GM12878 (cell line): ENCODE data around the gene VEGFB. TPM values are rescaled to one million over a fixed set of nuclear protein-coding genes. Genes with fewer than 3 reads are reported as not detected.

Source experiments
- ATAC-seq: fragments of 200-7000 bp; cut with Tn5 transposase; 3 replicates; pipeline ENCODE4 v1.9.1; 2020; ENCODE audit warnings: mild to moderate bottlenecking, moderate library complexity
- BruUV-seq: library from RNA; stranded (reverse); fragments of 400-500 nt; replicated peaks from 2 replicates; lab custom pipeline; 2021; lab: Mats Ljungman, UMichigan
- CTCF ChIA-PET: fragments of 300-600 bp; sonication (Branson Sonifier 250); formaldehyde crosslinking; extraction: SDS; loops from one replicate; lab custom pipeline; 2021; ENCODE audit warnings: inconsistent platforms; lab: Yijun Ruan, JAX
- POLR2A ChIA-PET: fragments of 350-600 bp; formaldehyde crosslinking; extraction: SDS; loops from one replicate; lab custom pipeline; 2021; ENCODE audit warnings: inconsistent platforms; lab: Charles Lee
- RAD21 ChIA-PET: fragments of 300-600 bp; sonication (Branson Sonifier 250); formaldehyde crosslinking; loops from one replicate; lab custom pipeline; 2023; ENCODE audit warnings: antibody characterized with exemption; ENCODE audit not compliant: unreplicated experiment; lab: Charles Lee
- SMC1A ChIA-PET: fragments of 300-600 bp; sonication (Branson Sonifier 250); formaldehyde crosslinking; loops from one replicate; lab custom pipeline; 2023; ENCODE audit not compliant: unreplicated experiment, uncharacterized antibody; lab: Charles Lee
- DNase-seq: peaks from one replicate; pipeline ENCODE4 v3.0.0-alpha.2; 2011; ENCODE audit warnings: low read depth, low spot score
- FAIRE-seq: peaks from 3 replicates; lab custom pipeline; 2011; peaks lifted over from hg19 to GRCh38; lab: Jason Lieb, UNC
- H2AFZ ChIP-seq: 2 replicates; pipeline ENCODE4 v1.6.0; 2011; ENCODE audit warnings: low read depth, low read length, control low read depth; ENCODE audit not compliant: control insufficient read depth
- H3K27ac ChIP-seq: 2 replicates; pipeline ENCODE4 v1.5.1; 2011; ENCODE audit warnings: control low read depth; ENCODE audit not compliant: control insufficient read depth, insufficient read depth
- H3K27me3 ChIP-seq, 2 experiments: replicated peaks in 1 of 2; 2 replicates each; pipeline versions ENCODE4 v1.6.0 to v1.6.1; 2011; ENCODE audit warnings: low read length in 1 of 2; ENCODE audit not compliant: control insufficient read depth in 2 of 2, insufficient read depth in 2 of 2
- H3K36me3 ChIP-seq, 2 experiments: 2 replicates each; pipeline ENCODE4 v1.5.1; 2011; ENCODE audit warnings: low read length in 1 of 2; ENCODE audit not compliant: control insufficient read depth in 2 of 2, insufficient read depth in 2 of 2
- H3K4me1 ChIP-seq: 2 replicates; pipeline ENCODE4 v1.6.1; 2011; ENCODE audit warnings: mild to moderate bottlenecking, low read length, moderate library complexity, mixed read lengths; ENCODE audit not compliant: control insufficient read depth, insufficient read depth
- H3K4me2 ChIP-seq: 2 replicates; pipeline ENCODE4 v1.6.0; 2011; ENCODE audit warnings: control low read depth; ENCODE audit not compliant: control insufficient read depth, insufficient read depth
- H3K4me3 ChIP-seq: fragments of 200-600 bp; sonication (generic); 2 replicates; pipeline ENCODE4 v1.5.1; 2016
- H3K79me2 ChIP-seq: 2 replicates; pipeline ENCODE4 v1.6.0; 2011; ENCODE audit warnings: low read length; ENCODE audit not compliant: control insufficient read depth, insufficient read depth
- H3K9ac ChIP-seq: 2 replicates; pipeline ENCODE4 v1.8.0; 2011; ENCODE audit warnings: low read length, control low read depth, mixed read lengths; ENCODE audit not compliant: control insufficient read depth, insufficient read depth
- H3K9me3 ChIP-seq: replicated peaks from 3 replicates; pipeline ENCODE4 v1.5.1; 2011; ENCODE audit warnings: mild to moderate bottlenecking, low read length; ENCODE audit not compliant: control insufficient read depth, insufficient read depth
- H4K20me1 ChIP-seq: 2 replicates; pipeline ENCODE4 v1.6.0; 2011; ENCODE audit not compliant: control insufficient read depth, insufficient read depth
- BCL11A ChIP-seq: IDR thresholded peaks from 2 replicates; pipeline ENCODE4 v1.6.1; 2011; ENCODE audit warnings: low read depth, low read length
- FOS ChIP-seq: IDR thresholded peaks from 3 replicates; pipeline ENCODE4 v1.6.1; 2011; ENCODE audit warnings: borderline replicate concordance; ENCODE audit not compliant: insufficient read length; ENCODE audit errors: extremely low read depth
- GATAD2B ChIP-seq: fragments of 450-650 bp; conservative IDR thresholded peaks from 2 replicates; pipeline ENCODE4 v1.6.1; 2017; ENCODE audit warnings: low read depth, mild to moderate bottlenecking, moderate library complexity
- JUND ChIP-seq: IDR thresholded peaks from 2 replicates; pipeline ENCODE4 v1.6.1; 2012; ENCODE audit warnings: low read depth, mild to moderate bottlenecking, low read length, improper control_type of control experiment, moderate library complexity
- NFYA ChIP-seq: IDR thresholded peaks from 2 replicates; pipeline ENCODE4 v1.6.1; 2011; ENCODE audit warnings: low read depth, mild to moderate bottlenecking, low read length, improper control_type of control experiment, borderline replicate concordance
- SMAD1 ChIP-seq: fragments of 450-650 bp; IDR thresholded peaks from 2 replicates; pipeline ENCODE4 v1.6.1; 2018; ENCODE audit warnings: mild to moderate bottlenecking, low read depth; ENCODE audit not compliant: partially characterized antibody
- ZNF24 ChIP-seq: fragments of 450-650 bp; IDR thresholded peaks from 2 replicates; pipeline ENCODE4 v1.6.1; 2017; ENCODE audit warnings: antibody characterized with exemption, mild to moderate bottlenecking
- WGBS: methylation state at CpG from one replicate; pipeline ENCODE4 v1.1.6; 2016; ENCODE audit warnings: low lambda C conversion rate; ENCODE audit not compliant: insufficient replicate concordance, insufficient coverage; ENCODE audit errors: missing lambda C conversion rate; 5-methylcytosine and 5-hydroxymethylcytosine counted together
- in situ Hi-C: fragments of 300-500 bp; cut with MboI; formaldehyde crosslinking; loops from 9 replicates; pipeline ENCODE4 v1.14.3; 2018; ENCODE audit warnings: mixed read lengths
- intact Hi-C: fragments of 100-400 bp; cut with micrococcal nuclease; formaldehyde crosslinking; loops from one replicate; pipeline ENCODE4 v1.14.2; 2022; ENCODE audit not compliant: unreplicated experiment
- polyA plus RNA-seq, 11 experiments: library from polyadenylated mRNA; depleted of rRNA in 4 of 11; unstranded in 6 of 11; stranded (reverse) in 5 of 11; fragments of >200 nt; fragmentation: Nextera tagmentation in 4 of 11; fragmentation: Illumina TruSeq in 1 of 11; extraction: Ambion mirVana in 4 of 11; extraction: Trizol in 1 of 11; gene quantifications; 1 replicate in 1 of 11; 2 replicates in 10 of 11; pipeline versions ENCODE4 v1.2.1 to v1.2.3, GENCODE V29; 2011 to 2016; ENCODE audit warnings: inconsistent platforms in 2 of 11, missing spikeins in 2 of 11, low read depth in 1 of 11
- total RNA-seq, 4 experiments: library from RNA; depleted of rRNA in 3 of 4; stranded (reverse); fragments of >200 nt in 3 of 4; fragmentation: Illumina TruSeq in 1 of 4; extraction: Trizol in 1 of 4; gene quantifications; 2 replicates each; pipeline versions ENCODE4 v1.2.1 to v1.2.3, GENCODE V29; 2013 to 2021
- TF ChIP-seq, protein P1 (sequence below): IDR thresholded peaks from 2 replicates; pipeline ENCODE4 v1.6.1; 2011; ENCODE audit warnings: low read depth, low read length, improper control_type of control experiment, borderline replicate concordance
- TF ChIP-seq, protein P2 (sequence below): fragments of 150-350 bp; IDR thresholded peaks from 2 replicates; pipeline ENCODE4 v1.6.1; 2016; ENCODE audit warnings: low read depth, low read length
- TF ChIP-seq, protein P3 (sequence below): IDR thresholded peaks from 2 replicates; pipeline ENCODE4 v1.6.1; 2012; ENCODE audit warnings: low read length, inconsistent platforms
- TF ChIP-seq, protein P4 (sequence below): fragments of 450-650 bp; IDR thresholded peaks from 2 replicates; pipeline ENCODE4 v1.6.1; 2017; ENCODE audit warnings: mild to moderate bottlenecking, moderate library complexity

VEGFB gene
- total and polyA plus RNA-seq, 10 of the 15 experiments (the other 5 are each of a cell fraction or from before 2014, with no cell fraction given) = 7.0 to 75.8 (median 20.3) TPM

DNA sequence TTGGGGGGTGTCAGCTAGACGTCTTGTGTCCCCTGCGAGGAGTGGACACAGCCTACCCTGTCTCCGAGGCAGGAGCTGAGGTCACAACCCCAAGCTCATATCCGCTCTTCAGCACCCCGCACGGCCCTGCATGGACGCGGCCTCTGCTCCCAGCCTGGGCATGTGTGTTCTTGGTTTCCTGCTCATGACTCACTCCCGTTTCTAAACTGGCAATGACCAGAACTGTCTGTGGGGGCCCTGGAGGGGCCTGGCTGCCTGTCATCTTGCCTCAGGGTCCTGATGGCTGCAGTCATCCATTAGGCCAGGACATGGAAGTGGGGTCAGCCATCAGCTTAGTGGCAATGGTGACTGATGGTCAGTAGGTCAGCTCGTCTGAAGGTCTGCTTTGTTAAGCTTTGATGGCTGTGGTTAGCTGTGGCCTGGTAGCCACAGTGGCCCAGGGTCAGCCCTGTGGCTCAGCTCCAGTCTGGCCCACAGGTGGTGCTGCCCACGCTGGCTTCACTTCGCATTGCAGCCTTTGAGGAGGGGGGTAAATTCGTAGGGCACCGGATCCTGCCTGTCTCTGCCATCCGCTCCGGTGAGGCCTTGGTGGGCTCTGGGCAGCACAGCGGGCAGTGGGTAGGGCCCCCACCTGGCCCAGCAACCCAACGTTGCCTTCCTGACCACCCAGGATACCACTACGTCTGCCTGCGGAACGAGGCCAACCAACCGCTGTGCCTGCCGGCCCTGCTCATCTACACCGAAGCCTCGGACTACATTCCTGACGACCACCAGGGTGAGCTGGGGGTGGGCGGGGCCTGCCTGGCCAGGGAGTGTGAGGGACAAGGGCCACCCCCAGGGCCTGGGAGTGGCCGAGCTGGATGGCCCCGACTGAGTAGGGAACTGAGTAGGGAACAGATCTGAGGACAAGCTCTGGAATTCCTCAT, 28.9 kb downstream of the VEGFB start:
- SMC1A ChIA-PET = no interaction called here
- in situ Hi-C loops = no loop called here
- RAD21 ChIA-PET = no interaction called here
- 81% methylated on average over 29 of the region's 29 CpGs for WGBS
- H3K36me3 ChIP-seq = peaks cover 0 to 5% of the 10 kb centered on the region in 2 experiments; a peak in 2 of 4 replicates
- no peaks in the 10 kb centered on the region for H3K79me2 ChIP-seq
- BruUV-seq = no TSS peak
- CTCF ChIA-PET = interaction anchor here (0.7 to 2.0 kb wide), 5 partner anchors 11 to 96 kb away, joined by 3 to 9 read pairs (median 4); no protein-coding TSS in a partner anchor
- H3K4me1 ChIP-seq = peaks cover 14% of the 10 kb centered on the region
- no peak overlapping the region for H3K4me2 ChIP-seq
- ATAC-seq (no peak), DNase-seq (no peak), FAIRE-seq (no peak)
- no peaks in the 10 kb centered on the region for H3K9me3 ChIP-seq
- no peaks in the 10 kb centered on the region for H4K20me1 ChIP-seq
- POLR2A ChIA-PET = interaction anchor here (1.0 kb wide), 1 partner anchor 13 kb away, joined by 3 read pairs; no protein-coding TSS in a partner anchor
- no peak overlapping the region for H3K27ac ChIP-seq
- intact Hi-C loops = no loop called here
- H3K4me3 ChIP-seq = no peak overlapping the region
- H2AFZ ChIP-seq = no peak overlapping the region
- H3K27me3 ChIP-seq = no peaks in the 10 kb centered on the region
- no peak overlapping the region for H3K9ac ChIP-seq
- TF ChIP-seq SMAD1 = no peak
- TF ChIP-seq, protein P1, sequence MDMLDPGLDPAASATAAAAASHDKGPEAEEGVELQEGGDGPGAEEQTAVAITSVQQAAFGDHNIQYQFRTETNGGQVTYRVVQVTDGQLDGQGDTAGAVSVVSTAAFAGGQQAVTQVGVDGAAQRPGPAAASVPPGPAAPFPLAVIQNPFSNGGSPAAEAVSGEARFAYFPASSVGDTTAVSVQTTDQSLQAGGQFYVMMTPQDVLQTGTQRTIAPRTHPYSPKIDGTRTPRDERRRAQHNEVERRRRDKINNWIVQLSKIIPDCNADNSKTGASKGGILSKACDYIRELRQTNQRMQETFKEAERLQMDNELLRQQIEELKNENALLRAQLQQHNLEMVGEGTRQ = no peak
- no peak for TF ChIP-seq JUND
- TF ChIP-seq ZNF24 = no peak
- TF ChIP-seq, protein P2, sequence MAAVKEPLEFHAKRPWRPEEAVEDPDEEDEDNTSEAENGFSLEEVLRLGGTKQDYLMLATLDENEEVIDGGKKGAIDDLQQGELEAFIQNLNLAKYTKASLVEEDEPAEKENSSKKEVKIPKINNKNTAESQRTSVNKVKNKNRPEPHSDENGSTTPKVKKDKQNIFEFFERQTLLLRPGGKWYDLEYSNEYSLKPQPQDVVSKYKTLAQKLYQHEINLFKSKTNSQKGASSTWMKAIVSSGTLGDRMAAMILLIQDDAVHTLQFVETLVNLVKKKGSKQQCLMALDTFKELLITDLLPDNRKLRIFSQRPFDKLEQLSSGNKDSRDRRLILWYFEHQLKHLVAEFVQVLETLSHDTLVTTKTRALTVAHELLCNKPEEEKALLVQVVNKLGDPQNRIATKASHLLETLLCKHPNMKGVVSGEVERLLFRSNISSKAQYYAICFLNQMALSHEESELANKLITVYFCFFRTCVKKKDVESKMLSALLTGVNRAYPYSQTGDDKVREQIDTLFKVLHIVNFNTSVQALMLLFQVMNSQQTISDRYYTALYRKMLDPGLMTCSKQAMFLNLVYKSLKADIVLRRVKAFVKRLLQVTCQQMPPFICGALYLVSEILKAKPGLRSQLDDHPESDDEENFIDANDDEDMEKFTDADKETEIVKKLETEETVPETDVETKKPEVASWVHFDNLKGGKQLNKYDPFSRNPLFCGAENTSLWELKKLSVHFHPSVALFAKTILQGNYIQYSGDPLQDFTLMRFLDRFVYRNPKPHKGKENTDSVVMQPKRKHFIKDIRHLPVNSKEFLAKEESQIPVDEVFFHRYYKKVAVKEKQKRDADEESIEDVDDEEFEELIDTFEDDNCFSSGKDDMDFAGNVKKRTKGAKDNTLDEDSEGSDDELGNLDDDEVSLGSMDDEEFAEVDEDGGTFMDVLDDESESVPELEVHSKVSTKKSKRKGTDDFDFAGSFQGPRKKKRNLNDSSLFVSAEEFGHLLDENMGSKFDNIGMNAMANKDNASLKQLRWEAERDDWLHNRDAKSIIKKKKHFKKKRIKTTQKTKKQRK = no peak
- TF ChIP-seq, protein P3, sequence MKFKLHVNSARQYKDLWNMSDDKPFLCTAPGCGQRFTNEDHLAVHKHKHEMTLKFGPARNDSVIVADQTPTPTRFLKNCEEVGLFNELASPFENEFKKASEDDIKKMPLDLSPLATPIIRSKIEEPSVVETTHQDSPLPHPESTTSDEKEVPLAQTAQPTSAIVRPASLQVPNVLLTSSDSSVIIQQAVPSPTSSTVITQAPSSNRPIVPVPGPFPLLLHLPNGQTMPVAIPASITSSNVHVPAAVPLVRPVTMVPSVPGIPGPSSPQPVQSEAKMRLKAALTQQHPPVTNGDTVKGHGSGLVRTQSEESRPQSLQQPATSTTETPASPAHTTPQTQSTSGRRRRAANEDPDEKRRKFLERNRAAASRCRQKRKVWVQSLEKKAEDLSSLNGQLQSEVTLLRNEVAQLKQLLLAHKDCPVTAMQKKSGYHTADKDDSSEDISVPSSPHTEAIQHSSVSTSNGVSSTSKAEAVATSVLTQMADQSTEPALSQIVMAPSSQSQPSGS = no peak
- no peak for TF ChIP-seq GATAD2B
- TF ChIP-seq FOS = no peak
- TF ChIP-seq, protein P4, sequence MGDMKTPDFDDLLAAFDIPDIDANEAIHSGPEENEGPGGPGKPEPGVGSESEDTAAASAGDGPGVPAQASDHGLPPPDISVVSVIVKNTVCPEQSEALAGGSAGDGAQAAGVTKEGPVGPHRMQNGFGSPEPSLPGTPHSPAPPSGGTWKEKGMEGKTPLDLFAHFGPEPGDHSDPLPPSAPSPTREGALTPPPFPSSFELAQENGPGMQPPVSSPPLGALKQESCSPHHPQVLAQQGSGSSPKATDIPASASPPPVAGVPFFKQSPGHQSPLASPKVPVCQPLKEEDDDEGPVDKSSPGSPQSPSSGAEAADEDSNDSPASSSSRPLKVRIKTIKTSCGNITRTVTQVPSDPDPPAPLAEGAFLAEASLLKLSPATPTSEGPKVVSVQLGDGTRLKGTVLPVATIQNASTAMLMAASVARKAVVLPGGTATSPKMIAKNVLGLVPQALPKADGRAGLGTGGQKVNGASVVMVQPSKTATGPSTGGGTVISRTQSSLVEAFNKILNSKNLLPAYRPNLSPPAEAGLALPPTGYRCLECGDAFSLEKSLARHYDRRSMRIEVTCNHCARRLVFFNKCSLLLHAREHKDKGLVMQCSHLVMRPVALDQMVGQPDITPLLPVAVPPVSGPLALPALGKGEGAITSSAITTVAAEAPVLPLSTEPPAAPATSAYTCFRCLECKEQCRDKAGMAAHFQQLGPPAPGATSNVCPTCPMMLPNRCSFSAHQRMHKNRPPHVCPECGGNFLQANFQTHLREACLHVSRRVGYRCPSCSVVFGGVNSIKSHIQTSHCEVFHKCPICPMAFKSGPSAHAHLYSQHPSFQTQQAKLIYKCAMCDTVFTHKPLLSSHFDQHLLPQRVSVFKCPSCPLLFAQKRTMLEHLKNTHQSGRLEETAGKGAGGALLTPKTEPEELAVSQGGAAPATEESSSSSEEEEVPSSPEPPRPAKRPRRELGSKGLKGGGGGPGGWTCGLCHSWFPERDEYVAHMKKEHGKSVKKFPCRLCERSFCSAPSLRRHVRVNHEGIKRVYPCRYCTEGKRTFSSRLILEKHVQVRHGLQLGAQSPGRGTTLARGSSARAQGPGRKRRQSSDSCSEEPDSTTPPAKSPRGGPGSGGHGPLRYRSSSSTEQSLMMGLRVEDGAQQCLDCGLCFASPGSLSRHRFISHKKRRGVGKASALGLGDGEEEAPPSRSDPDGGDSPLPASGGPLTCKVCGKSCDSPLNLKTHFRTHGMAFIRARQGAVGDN = no peak
- TF ChIP-seq BCL11A = no peak
- TF ChIP-seq NFYA = no peak
